Tibial nerve (tissue), 4 donors: Measurements from ENCODE around the gene DTNB. TPM values are rescaled to one million over a fixed set of nuclear protein-coding genes. Genes with fewer than 3 reads are reported as not detected.
A peak's percentile ranks its signal among the peaks of the same experiment; 100 is the strongest.

Experiments used
- DNase-seq, 2 donors: peaks; one replicate each; pipeline ENCODE4 v3.0.0-alpha.2; 2019; ENCODE audit warnings: low spot score in 2 of 2
- H3K27ac ChIP-seq, 4 donors: fragments of 200-600 bp; sonication (generic) in 3 of 4; one replicate each; pipeline ENCODE4 v1.5.1; 2017 to 2019; ENCODE audit warnings: mild to moderate bottlenecking in 1 of 4
- H3K27me3 ChIP-seq, 2 donors: fragments of 200-600 bp; sonication (generic) in 1 of 2; one replicate each; pipeline versions ENCODE4 v1.5.1 to v1.6.0; 2017 to 2019
- H3K36me3 ChIP-seq, 3 donors: fragments of 200-600 bp; sonication (generic); one replicate each; pipeline ENCODE4 v1.5.1; 2018 to 2019
- H3K4me1 ChIP-seq, 4 donors: fragments of 200-600 bp; sonication (generic) in 3 of 4; one replicate each; pipeline ENCODE4 v1.5.1; 2017 to 2019
- H3K4me3 ChIP-seq, 4 donors: fragments of 200-600 bp; sonication (generic) in 3 of 4; one replicate each; pipeline ENCODE4 v1.5.1; 2017 to 2019; ENCODE audit warnings: mild to moderate bottlenecking in 1 of 4, moderate library complexity in 1 of 4
- H3K9me3 ChIP-seq, 4 donors: fragments of 200-600 bp; sonication (generic) in 3 of 4; one replicate each; pipeline ENCODE4 v1.5.1; 2017 to 2019
- EP300 ChIP-seq, 2 donors: sonication (generic); formaldehyde crosslinking; IDR thresholded peaks; one replicate each; pipeline ENCODE4 v1.6.1; 2017; ENCODE audit warnings: antibody characterized with exemption in 2 of 2, mild to moderate bottlenecking in 1 of 2
- POLR2A ChIP-seq, 2 donors: fragments of 450-650 bp; IDR thresholded peaks; one replicate each; pipeline ENCODE4 v1.6.1; 2017; ENCODE audit warnings: antibody characterized with exemption in 2 of 2, mild to moderate bottlenecking in 2 of 2, moderate library complexity in 2 of 2
- WGBS, 2 donors: methylation state at CpG; one replicate each; pipeline ENCODE4 v1.1.5; 2018; 5-methylcytosine and 5-hydroxymethylcytosine counted together
- total RNA-seq, 4 donors: library from RNA; depleted of rRNA; stranded (reverse); fragments of >200 nt; gene quantifications; one replicate each; pipeline ENCODE4 v1.1.0, GENCODE V29; 2016
- TF ChIP-seq, protein P1 (sequence below), 5 experiments: fragments of 200-600 bp in 3 of 5; fragments of 450-650 bp in 2 of 5; sonication (generic) in 3 of 5; IDR thresholded peaks; one replicate each; pipeline ENCODE4 v1.5.1; 2016 to 2019; ENCODE audit warnings: antibody characterized with exemption in 5 of 5, mild to moderate bottlenecking in 3 of 5, moderate library complexity in 2 of 5

Gene DTNB
- total RNA-seq, 4 donors from 2014 or later: 9.4 to 18.6 (median 13.1) TPM

DNA sequence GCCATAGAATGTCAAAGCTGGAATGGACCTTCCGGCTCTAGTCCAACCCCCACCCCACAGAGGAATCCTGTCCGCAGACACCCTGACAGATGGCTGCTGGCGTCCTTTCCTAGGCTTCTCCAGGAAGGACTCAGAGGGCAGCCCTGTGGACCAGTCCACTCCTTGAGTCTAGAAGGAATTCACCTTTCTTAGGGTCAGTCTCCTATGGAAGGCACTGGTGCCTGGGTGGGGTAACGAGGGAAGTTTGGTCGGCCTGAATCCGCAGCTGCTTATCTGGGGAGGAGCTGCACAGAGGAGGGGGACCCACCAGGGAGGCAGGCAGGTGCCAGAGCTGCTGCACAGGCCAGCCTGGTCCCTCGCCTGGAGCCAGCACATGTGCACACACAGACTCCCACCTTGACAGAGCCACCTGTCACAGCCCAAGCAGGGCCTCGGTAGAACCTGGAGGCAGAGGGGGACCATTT lies 334.1 kb downstream of the DTNB start:
- Histone ChIP-seq H3K27ac (peak overlapping the region in 2 of 4 donors; percentile 89 to 91), H3K9me3 (no peaks in the 10 kb centered on the region), H3K4me1 (peaks cover 3 to 62% (median 29%) of the 10 kb centered on the region in 4 donors), H3K27me3 (no peaks in the 10 kb centered on the region), H3K36me3 (no peaks in the 10 kb centered on the region), H3K4me3 (no peak overlapping the region)
- DNase-seq: no peak
- TF ChIP-seq POLR2A (IDR thresholded peaks at IDR 0.05) (no peak), EP300 (IDR thresholded peaks at IDR 0.05) (no peak)
- TF ChIP-seq, protein P1, sequence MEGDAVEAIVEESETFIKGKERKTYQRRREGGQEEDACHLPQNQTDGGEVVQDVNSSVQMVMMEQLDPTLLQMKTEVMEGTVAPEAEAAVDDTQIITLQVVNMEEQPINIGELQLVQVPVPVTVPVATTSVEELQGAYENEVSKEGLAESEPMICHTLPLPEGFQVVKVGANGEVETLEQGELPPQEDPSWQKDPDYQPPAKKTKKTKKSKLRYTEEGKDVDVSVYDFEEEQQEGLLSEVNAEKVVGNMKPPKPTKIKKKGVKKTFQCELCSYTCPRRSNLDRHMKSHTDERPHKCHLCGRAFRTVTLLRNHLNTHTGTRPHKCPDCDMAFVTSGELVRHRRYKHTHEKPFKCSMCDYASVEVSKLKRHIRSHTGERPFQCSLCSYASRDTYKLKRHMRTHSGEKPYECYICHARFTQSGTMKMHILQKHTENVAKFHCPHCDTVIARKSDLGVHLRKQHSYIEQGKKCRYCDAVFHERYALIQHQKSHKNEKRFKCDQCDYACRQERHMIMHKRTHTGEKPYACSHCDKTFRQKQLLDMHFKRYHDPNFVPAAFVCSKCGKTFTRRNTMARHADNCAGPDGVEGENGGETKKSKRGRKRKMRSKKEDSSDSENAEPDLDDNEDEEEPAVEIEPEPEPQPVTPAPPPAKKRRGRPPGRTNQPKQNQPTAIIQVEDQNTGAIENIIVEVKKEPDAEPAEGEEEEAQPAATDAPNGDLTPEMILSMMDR (IDR thresholded peaks at IDR 0.05): no peak
- WGBS, 2 donors: 64 to 66% methylated on average over 8 of the region's 8 CpGs

DNA sequence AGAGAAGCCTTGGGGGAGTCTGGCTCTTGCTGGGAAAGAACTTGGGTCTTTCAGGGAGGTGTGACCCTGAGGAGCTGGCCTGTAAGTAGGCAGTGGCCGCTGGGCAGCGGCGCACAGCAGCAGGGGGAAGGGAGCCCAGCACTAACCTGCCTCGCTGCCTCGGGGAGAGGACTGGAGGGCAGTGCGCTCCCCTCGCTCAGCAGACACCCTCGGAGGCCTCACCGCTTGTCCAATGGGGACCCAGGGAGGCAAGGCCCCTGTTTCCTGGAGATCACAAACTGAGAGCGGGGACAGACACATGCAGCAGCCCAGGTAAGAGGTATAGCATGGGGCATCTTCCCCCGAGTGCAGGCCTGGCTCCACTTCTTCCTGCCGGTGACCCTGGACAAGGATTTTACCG lies 335.0 kb downstream of the DTNB start:
- Histone ChIP-seq H3K36me3 (no peaks in the 10 kb centered on the region), H3K4me3 (no peak overlapping the region), H3K4me1 (peaks cover 3 to 67% (median 30%) of the 10 kb centered on the region in 4 donors), H3K27me3 (no peaks in the 10 kb centered on the region), H3K27ac (peak overlapping the region in 2 of 4 donors; percentile 89 to 91), H3K9me3 (no peaks in the 10 kb centered on the region)
- TF ChIP-seq EP300 (IDR thresholded peaks at IDR 0.05): no peak
- TF ChIP-seq, protein P1 (IDR thresholded peaks at IDR 0.05): no peak
- no peak for TF ChIP-seq POLR2A (IDR thresholded peaks at IDR 0.05)
- DNase-seq: no peak
- WGBS, 2 donors: 79 to 82% methylated on average over 13 of the region's 13 CpGs

DNA sequence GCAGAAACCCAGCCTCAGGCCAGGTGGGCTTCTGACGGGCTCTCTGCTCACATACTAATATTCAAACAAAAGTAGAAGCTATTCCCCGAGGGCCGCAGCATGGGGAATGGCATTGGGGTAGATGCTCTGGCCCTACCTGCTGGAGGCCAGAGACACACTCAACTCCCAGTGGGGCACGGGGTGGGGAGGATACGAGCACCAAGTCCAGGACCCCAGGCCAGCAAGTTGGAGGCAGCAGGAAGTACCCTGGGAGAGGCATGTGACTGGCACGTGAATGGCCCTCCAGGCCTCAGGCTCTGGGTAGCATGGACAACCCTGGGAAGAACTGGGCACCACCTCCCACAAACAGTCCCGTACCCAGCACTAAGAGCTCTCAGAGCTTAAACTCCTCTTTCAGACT lies 335.5 kb downstream of the DTNB start:
- H3K9me3 ChIP-seq: no peaks in the 10 kb centered on the region
- peaks cover 3 to 69% (median 32%) of the 10 kb centered on the region in 4 donors for H3K4me1 ChIP-seq
- H3K27ac ChIP-seq: peak overlapping the region in 1 of 4 donors; percentile 89
- WGBS, 2 donors: 69 to 84% methylated on average over 7 of the region's 7 CpGs
- TF ChIP-seq POLR2A (IDR thresholded peaks at IDR 0.05): no peak
- no peak for TF ChIP-seq EP300 (IDR thresholded peaks at IDR 0.05)
- TF ChIP-seq, protein P1 (IDR thresholded peaks at IDR 0.05): no peak
- H3K27me3 ChIP-seq: no peaks in the 10 kb centered on the region
- H3K36me3 ChIP-seq: no peaks in the 10 kb centered on the region
- DNase-seq: no peak
- H3K4me3 ChIP-seq: no peak overlapping the region

DNA sequence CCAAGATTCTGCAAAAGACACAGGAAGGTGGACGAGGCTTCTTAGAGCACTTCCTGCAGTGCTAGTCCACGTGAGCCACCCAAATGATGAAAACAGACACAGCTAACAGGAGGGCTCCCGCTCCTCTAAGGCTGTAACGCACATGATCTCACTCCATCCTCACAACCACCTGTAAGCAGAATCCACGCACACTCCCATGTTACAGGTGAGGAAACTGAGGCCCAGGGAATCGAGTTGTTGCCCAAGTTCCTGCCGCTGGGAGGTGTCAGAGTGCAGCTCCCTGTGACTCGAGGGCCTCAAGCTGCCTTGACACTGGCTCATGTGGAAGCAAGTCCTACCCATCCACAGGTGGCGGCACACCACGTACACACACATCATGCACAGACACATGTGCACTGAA lies 336.1 kb downstream of the DTNB start:
- WGBS, 2 donors: 71 to 80% methylated on average over 10 of the region's 10 CpGs
- no peaks in the 10 kb centered on the region for H3K36me3 ChIP-seq
- DNase-seq: no peak
- H3K4me3 ChIP-seq: no peak overlapping the region
- no peak overlapping the region for H3K27ac ChIP-seq
- H3K9me3 ChIP-seq: no peaks in the 10 kb centered on the region
- peaks cover 3 to 75% (median 34%) of the 10 kb centered on the region in 4 donors for H3K4me1 ChIP-seq
- no peaks in the 10 kb centered on the region for H3K27me3 ChIP-seq
- TF ChIP-seq, protein P1 (IDR thresholded peaks at IDR 0.05): no peak
- TF ChIP-seq EP300 (IDR thresholded peaks at IDR 0.05) (no peak), POLR2A (IDR thresholded peaks at IDR 0.05) (no peak)

DNA sequence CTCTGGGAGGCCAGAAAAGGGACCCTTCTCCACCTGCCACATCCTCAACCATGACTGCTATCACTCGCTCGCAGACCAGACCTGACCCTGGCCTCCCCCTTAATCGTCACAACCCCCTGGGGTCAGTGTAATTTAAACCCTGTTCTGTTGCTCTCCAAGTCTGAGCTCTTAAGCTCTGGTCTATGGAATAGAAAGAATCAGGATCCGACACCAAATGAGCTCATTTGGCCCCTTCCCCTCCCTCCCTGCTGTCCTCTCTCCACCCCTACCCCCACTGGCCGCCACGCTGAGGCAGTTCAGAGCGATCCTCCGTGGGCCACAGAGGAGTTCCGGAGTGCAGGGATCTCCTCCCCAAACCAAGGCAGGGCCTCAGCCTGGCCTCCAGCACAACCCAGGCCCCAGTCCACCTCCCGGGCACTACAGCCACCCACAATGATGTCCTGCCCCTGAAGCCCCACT lies 337.0 kb downstream of the DTNB start:
- no peak for DNase-seq
- Histone ChIP-seq H3K4me3 (no peak overlapping the region), H3K27ac (peak overlapping the region in 1 of 4 donors; percentile 50), H3K36me3 (no peaks in the 10 kb centered on the region), H3K4me1 (peaks cover 3 to 83% (median 39%) of the 10 kb centered on the region in 4 donors), H3K27me3 (no peaks in the 10 kb centered on the region), H3K9me3 (no peaks in the 10 kb centered on the region)
- TF ChIP-seq POLR2A (IDR thresholded peaks at IDR 0.05) (no peak), EP300 (IDR thresholded peaks at IDR 0.05) (no peak)
- TF ChIP-seq, protein P1 (IDR thresholded peaks at IDR 0.05): no peak
- WGBS, 2 donors: 47 to 59% methylated on average over 10 of the region's 10 CpGs
